Adrenal gland (tissue), 12 donors: ENCODE data around the gene THSD4. TPM values are rescaled to one million over a fixed set of nuclear protein-coding genes. Genes with fewer than 3 reads are reported as not detected.

ENCODE experiments used
- DNase-seq, 7 donors: peaks; one replicate each; pipeline ENCODE4 v3.0.0-alpha.2; 2019 to 2020
- H3K27ac ChIP-seq, 5 donors: fragments of 200-600 bp; sonication (generic) in 4 of 5; 1 replicate in 3 of 5; 2 replicates in 2 of 5; pipeline versions ENCODE4 v1.5.1 to v1.8.0; 2016 to 2020; ENCODE audit warnings: mild to moderate bottlenecking in 1 of 5
- H3K27me3 ChIP-seq: fragments of 200-600 bp; 2 replicates; pipeline ENCODE4 v1.8.0; 2021
- H3K36me3 ChIP-seq, 2 donors: fragments of 200-600 bp; replicated peaks in 1 of 2; 1 replicate in 1 of 2; 2 replicates in 1 of 2; pipeline versions ENCODE4 v1.5.1 to v1.8.0; 2018 to 2022
- H3K4me1 ChIP-seq, 2 donors: fragments of 200-600 bp; replicated peaks in 1 of 2; 1 replicate in 1 of 2; 2 replicates in 1 of 2; pipeline versions ENCODE4 v1.5.1 to v1.8.0; 2018 to 2021
- H3K4me3 ChIP-seq, 4 donors: fragments of 200-600 bp; sonication (generic) in 3 of 4; one replicate each; pipeline ENCODE4 v1.5.1; 2016 to 2018
- H3K9me3 ChIP-seq, 3 donors: fragments of 200-600 bp; sonication (generic) in 1 of 3; replicated peaks in 1 of 3; 1 replicate in 2 of 3; 2 replicates in 1 of 3; pipeline versions ENCODE4 v1.5.1 to v1.8.0; 2016 to 2021
- POLR2A ChIP-seq, 2 donors: fragments of 450-650 bp; IDR thresholded peaks; one replicate each; pipeline ENCODE4 v1.6.1; 2017; ENCODE audit warnings: antibody characterized with exemption in 2 of 2, mild to moderate bottlenecking in 2 of 2, moderate library complexity in 1 of 2
- WGBS, 4 donors: extraction: QIAGEN DNeasy Blood & Tissue Kit in 2 of 4; methylation state at CpG; one replicate each; pipeline versions ENCODE4 v1.1.5 to v1.1.7; 2013 to 2017; 5-methylcytosine and 5-hydroxymethylcytosine counted together
- intact Hi-C, 2 donors: fragments of 100-400 bp; cut with DNase I; formaldehyde crosslinking; loops; one replicate each; pipeline versions ENCODE4 v1.14.1 to v1.15.0; 2022 to 2023
- polyA plus RNA-seq, 3 donors: library from polyadenylated mRNA; stranded (reverse); fragments of 200-250 nt in 2 of 3; fragments of 350-450 nt in 1 of 3; fragmentation: Illumina TruSeq in 1 of 3; extraction: RNeasy Lipid Tissue Mini Kit (QIAGEN cat#74804) in 1 of 3; gene quantifications; one replicate each; pipeline ENCODE4 v1.2.3, GENCODE V29; 2013 to 2014
- total RNA-seq, 9 donors: library from RNA; depleted of rRNA in 4 of 9; stranded (reverse); fragments of >200 nt in 4 of 9; fragments of 120-200 nt in 1 of 9; fragmentation: NEBNext Ultra II Directional in 1 of 9; extraction: Animal tissue kit (Norgen Biotek cat#: 25700) in 1 of 9; gene quantifications; one replicate each; pipeline versions ENCODE4 v1.1.0 to v1.2.4, GENCODE V29; 2013 to 2023
- TF ChIP-seq, protein P1 (sequence below), 6 experiments: fragments of 450-650 bp in 4 of 6; fragments of 200-600 bp in 2 of 6; sonication (generic) in 1 of 6; IDR thresholded peaks; 1 replicate in 5 of 6; 2 replicates in 1 of 6; pipeline versions ENCODE4 v1.5.1 to v1.8.0; 2016 to 2021; ENCODE audit warnings: antibody characterized with exemption in 6 of 6, mild to moderate bottlenecking in 2 of 6, moderate library complexity in 1 of 6
- donor health status: healthy with polysubstance abuse.
- donor health status: Bipolar disorder and iron deficiency.
- donor health status: DM: yes; HTN: yes; CAD: no.
- donor health status: DM: no; HTN: no; CAD: no.
- donor health status: DM: no; HTN: no; CAD: no.
- donor health status: DM: yes; HTN: yes; CAD: no.

Gene THSD4
- total and polyA plus RNA-seq, 12 donors, result 5.3 to 53.2 (median 23.2) TPM

DNA sequence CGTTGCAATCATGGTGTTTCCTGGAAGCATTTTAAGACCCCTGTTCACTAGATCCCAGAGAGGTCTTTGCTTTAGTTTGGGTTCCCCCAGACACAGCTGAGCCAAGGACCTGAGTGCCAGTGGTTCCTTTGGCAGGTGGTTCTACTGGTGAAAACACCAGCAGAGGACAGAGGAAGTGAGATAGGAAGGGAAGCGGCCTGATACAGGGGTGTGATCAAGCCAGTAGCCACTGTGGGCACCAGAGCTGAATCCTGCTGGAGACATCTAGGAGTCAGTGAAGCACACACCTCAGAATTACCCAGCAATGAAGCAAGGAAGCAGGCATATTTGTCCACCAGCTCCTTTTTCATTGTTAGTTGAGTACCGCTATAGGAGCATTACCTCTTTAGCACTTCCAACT is 451.9 kb downstream of the THSD4 start:
- intact Hi-C loops, result no loop called here
- H3K9me3 ChIP-seq, result no peaks in the 10 kb centered on the region
- no peak for DNase-seq
- H3K36me3 ChIP-seq, result no peaks in the 10 kb centered on the region
- H3K27ac ChIP-seq, result no peak overlapping the region
- no peak overlapping the region for H3K4me3 ChIP-seq
- WGBS, 4 donors, result 74 to 95% (median 85%) methylated on average over 2 to 3 of the region's 3 CpGs
- TF ChIP-seq, protein P1, sequence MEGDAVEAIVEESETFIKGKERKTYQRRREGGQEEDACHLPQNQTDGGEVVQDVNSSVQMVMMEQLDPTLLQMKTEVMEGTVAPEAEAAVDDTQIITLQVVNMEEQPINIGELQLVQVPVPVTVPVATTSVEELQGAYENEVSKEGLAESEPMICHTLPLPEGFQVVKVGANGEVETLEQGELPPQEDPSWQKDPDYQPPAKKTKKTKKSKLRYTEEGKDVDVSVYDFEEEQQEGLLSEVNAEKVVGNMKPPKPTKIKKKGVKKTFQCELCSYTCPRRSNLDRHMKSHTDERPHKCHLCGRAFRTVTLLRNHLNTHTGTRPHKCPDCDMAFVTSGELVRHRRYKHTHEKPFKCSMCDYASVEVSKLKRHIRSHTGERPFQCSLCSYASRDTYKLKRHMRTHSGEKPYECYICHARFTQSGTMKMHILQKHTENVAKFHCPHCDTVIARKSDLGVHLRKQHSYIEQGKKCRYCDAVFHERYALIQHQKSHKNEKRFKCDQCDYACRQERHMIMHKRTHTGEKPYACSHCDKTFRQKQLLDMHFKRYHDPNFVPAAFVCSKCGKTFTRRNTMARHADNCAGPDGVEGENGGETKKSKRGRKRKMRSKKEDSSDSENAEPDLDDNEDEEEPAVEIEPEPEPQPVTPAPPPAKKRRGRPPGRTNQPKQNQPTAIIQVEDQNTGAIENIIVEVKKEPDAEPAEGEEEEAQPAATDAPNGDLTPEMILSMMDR (IDR thresholded peaks at IDR 0.05), result no peak
- TF ChIP-seq POLR2A (IDR thresholded peaks at IDR 0.05), result no peak
- peaks cover 0 to 7% of the 10 kb centered on the region in 2 donors for H3K4me1 ChIP-seq
- H3K27me3 ChIP-seq, result no peaks in the 10 kb centered on the region

DNA sequence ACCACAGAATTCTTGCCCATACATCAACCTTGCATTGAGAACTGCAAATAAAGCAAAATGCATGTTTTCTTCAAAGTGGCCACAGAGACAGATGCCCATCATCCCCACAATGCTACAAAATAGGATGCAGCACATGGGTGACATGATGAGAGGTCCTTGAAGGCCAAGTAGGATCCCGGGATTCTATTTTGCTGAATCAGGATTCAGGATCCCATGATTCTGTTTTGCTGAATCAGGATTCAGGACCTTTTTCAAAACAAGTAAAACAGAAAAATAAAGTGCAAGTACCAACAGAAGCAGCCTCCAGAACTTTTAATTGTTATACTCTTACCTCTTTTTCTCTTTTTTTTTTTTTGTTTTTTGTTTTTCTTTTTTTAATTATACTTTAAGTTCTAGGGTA is 453.0 kb downstream of the THSD4 start:
- Histone ChIP-seq H3K36me3 (no peaks in the 10 kb centered on the region), H3K4me3 (no peak overlapping the region), H3K27me3 (no peaks in the 10 kb centered on the region), H3K4me1 (peaks cover 0 to 7% of the 10 kb centered on the region in 2 donors), H3K9me3 (no peaks in the 10 kb centered on the region), H3K27ac (no peak overlapping the region)
- intact Hi-C loops, result no loop called here
- WGBS, 4 donors, result 71 to 86% (median 79%) methylated on average over 1 of the region's 1 CpG
- DNase-seq, result no peak
- no peak for TF ChIP-seq POLR2A (IDR thresholded peaks at IDR 0.05)
- TF ChIP-seq, protein P1 (IDR thresholded peaks at IDR 0.05), result no peak

DNA sequence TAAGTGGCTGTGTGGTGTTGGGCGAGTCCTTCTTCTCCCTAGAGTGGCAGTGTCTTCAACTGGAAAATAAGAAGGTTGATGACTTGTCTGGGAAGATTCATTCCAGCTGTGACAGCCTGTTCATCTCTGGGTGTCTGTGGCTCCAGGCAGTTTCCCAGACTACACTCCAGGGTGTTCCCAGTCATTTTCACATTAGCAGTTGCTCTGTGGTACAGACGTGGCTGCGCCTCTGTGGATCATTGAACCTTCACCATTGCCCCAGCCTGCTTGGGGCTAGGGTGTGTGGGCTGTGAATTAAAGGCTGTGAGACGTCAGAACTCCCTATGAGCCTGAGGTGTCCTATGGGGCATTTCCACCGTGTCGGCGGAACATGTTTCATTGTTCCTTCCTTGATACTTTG is 455.5 kb downstream of the THSD4 start:
- Histone ChIP-seq H3K27ac (no peak overlapping the region), H3K4me1 (no peaks in the 10 kb centered on the region), H3K27me3 (no peaks in the 10 kb centered on the region), H3K36me3 (no peaks in the 10 kb centered on the region), H3K9me3 (no peaks in the 10 kb centered on the region), H3K4me3 (no peak overlapping the region)
- intact Hi-C loops, result no loop called here
- DNase-seq, result no peak
- no peak for TF ChIP-seq POLR2A (IDR thresholded peaks at IDR 0.05)
- 87 to 93% (median 91%) methylated on average over 7 of the region's 7 CpGs for WGBS, 4 donors

DNA sequence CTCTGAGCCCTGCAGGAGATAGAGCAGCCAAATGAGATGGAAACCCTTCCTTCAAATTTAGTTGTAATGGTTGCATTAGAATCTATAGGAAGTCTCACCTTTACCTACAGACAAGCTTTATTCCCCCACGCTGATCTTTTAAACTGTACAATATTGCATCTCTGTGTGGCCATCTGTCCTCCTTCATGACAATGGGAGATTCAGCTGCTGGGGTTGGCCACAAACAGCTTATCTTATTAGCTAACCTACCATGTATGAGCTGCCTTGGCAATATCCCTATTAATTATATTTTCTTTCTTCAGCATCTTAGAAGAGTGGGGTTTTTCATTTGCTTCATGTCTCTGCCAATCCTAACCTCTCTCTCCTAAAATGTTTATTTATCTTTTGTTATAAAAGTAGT is 456.4 kb downstream of the THSD4 start:
- Histone ChIP-seq H3K4me3 (no peak overlapping the region), H3K36me3 (no peaks in the 10 kb centered on the region), H3K4me1 (no peaks in the 10 kb centered on the region), H3K27ac (no peak overlapping the region), H3K9me3 (no peaks in the 10 kb centered on the region), H3K27me3 (no peaks in the 10 kb centered on the region)
- intact Hi-C loops, result no loop called here
- WGBS, 4 donors, result 89 to 97% (median 93%) methylated on average over 1 of the region's 1 CpG
- TF ChIP-seq, protein P1 (IDR thresholded peaks at IDR 0.05), result no peak
- no peak for TF ChIP-seq POLR2A (IDR thresholded peaks at IDR 0.05)
- DNase-seq, result no peak

DNA sequence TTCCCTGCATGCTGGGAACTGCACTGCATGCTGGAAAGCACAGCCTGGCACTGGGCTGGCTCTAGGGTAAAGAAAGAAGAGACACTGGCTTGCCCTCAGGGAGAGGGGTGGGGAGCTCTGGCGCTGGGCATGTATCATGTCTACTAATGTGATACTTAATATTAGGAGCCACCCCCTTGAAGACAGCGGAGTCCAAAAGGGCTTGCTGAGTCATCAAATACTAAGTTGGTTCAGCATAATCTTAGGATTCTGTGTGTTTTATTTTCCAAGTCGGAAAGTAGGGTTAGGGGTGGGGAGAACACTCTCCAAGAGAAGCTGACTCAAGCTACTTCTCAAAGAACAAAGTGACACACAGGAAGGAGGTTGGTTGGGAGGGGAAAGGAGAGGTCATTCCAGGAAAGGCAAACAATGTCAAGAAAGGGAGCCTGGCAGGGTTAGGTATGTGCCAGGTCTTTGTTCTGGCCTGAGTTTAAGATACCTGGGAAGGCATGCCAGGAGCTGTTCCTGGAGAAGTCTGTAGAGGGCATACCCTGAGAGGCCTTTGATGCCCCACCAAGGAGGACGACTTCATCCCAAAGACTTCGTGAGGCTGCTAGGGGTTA is 457.3 kb downstream of the THSD4 start:
- H3K9me3 ChIP-seq, result no peaks in the 10 kb centered on the region
- TF ChIP-seq, protein P1 (IDR thresholded peaks at IDR 0.05), result peak in 1 of 6 experiments; percentile 2
- no peak for TF ChIP-seq POLR2A (IDR thresholded peaks at IDR 0.05)
- no peak overlapping the region for H3K4me3 ChIP-seq
- intact Hi-C loops, result no loop called here
- no peak for DNase-seq
- no peaks in the 10 kb centered on the region for H3K27me3 ChIP-seq
- no peaks in the 10 kb centered on the region for H3K36me3 ChIP-seq
- WGBS, 4 donors, result 71 to 78% (median 75%) methylated on average over 5 of the region's 5 CpGs
- H3K4me1 ChIP-seq, result no peaks in the 10 kb centered on the region
- H3K27ac ChIP-seq, result no peak overlapping the region
